KMS-11 (cell line): ENCODE results near the gene GLS.

Source experiments
- H2AFZ ChIP-seq: fragments of 200-600 bp; sonication (generic); 2 replicates; pipeline ENCODE4 v1.6.1; 2016; ENCODE audit warnings: antibody characterized with exemption, mixed run types, low read depth
- H3K27ac ChIP-seq: fragments of 200-600 bp; sonication (generic); 2 replicates; pipeline ENCODE4 v1.6.1; 2016; ENCODE audit warnings: mild to moderate bottlenecking, mixed run types
- H3K27me3 ChIP-seq: fragments of 200-600 bp; sonication (generic); 2 replicates; pipeline ENCODE4 v1.6.1; 2017; ENCODE audit warnings: mild to moderate bottlenecking, low read depth, mixed run types, moderate library complexity; ENCODE audit not compliant: insufficient read depth
- H3K36me3 ChIP-seq: fragments of 200-600 bp; sonication (generic); 2 replicates; pipeline ENCODE4 v1.6.1; 2017; ENCODE audit warnings: mild to moderate bottlenecking, mixed run types; ENCODE audit not compliant: insufficient read depth
- H3K4me1 ChIP-seq: fragments of 200-600 bp; sonication (generic); 2 replicates; pipeline ENCODE4 v1.6.1; 2016; ENCODE audit warnings: mild to moderate bottlenecking, low read depth, mixed run types; ENCODE audit not compliant: poor library complexity, severe bottlenecking
- H3K4me2 ChIP-seq: fragments of 200-600 bp; sonication (generic); 2 replicates; pipeline ENCODE4 v1.7.0; 2016; ENCODE audit warnings: mild to moderate bottlenecking, mixed run types
- H3K4me3 ChIP-seq: fragments of 200-600 bp; sonication (generic); IDR thresholded peaks from 2 replicates; pipeline ENCODE4 v1.6.1; 2017; ENCODE audit warnings: low read depth, low read length, mixed read lengths; ENCODE audit not compliant: insufficient read depth
- H3K79me2 ChIP-seq: fragments of 200-600 bp; sonication (generic); 2 replicates; pipeline ENCODE4 v1.6.1; 2016; ENCODE audit warnings: low read depth, mixed run types; ENCODE audit not compliant: insufficient read depth
- H3K9ac ChIP-seq: fragments of 200-600 bp; sonication (generic); 2 replicates; pipeline ENCODE4 v1.6.1; 2016; ENCODE audit warnings: mild to moderate bottlenecking, mixed run types
- H4K20me1 ChIP-seq: fragments of 200-600 bp; sonication (generic); 2 replicates; pipeline ENCODE4 v1.6.1; 2016; ENCODE audit warnings: mild to moderate bottlenecking, mixed run types; ENCODE audit not compliant: insufficient read depth
- CTCF ChIP-seq: fragments of 200-600 bp; sonication (generic); conservative IDR thresholded peaks from 2 replicates; pipeline ENCODE4 v1.6.1; 2017; ENCODE audit warnings: low read depth, mild to moderate bottlenecking, antibody characterized with exemption, low read length, moderate library complexity, mixed read lengths

Gene GLS

DNA sequence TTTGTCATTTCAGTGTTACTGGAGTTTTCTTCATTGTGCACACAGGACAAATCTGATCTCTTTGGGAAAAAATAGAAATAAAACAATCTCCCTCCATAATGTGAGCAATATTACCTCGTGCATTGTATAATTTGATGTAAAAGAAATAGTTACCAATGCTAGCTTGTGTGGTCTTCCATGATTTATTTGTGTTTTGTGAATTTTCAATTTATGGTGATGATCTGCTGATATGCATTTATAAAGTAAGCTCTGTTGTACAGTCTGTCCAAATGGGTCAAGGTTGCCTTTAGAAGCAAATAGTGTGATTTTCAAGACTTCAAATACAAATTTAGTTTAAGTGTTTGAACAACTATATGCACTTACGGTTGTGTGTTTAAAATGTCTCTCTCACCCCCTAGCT is 82.5 kb downstream of the GLS start:
- H3K36me3 ChIP-seq, result 0 out of 2 replicates have a peak, but pooled peaks cover 6% of the 10 kb centered on the region
- peaks cover 34% of the 10 kb centered on the region for H3K4me1 ChIP-seq
- no peak for TF ChIP-seq CTCF

GRCh38 chr2:190964170-190964795 is 83.7 kb downstream of the GLS start:
- Histone ChIP-seq H3K4me2 (0 out of 2 replicates have a peak overlapping the region, but pooled peaks have one; percentile 1), H3K27ac (no peak overlapping the region), H4K20me1 (no peaks in the 10 kb centered on the region), H3K27me3 (no peaks in the 10 kb centered on the region), H3K79me2 (no peaks in the 10 kb centered on the region), H3K36me3 (0 out of 2 replicates have a peak, but pooled peaks cover 6% of the 10 kb centered on the region), H2AFZ (no peak overlapping the region), H3K9ac (no peak overlapping the region), H3K4me1 (peaks cover 34% of the 10 kb centered on the region), H3K4me3 (no peak overlapping the region)
- TF ChIP-seq CTCF, result no peak

More for the DNA sequence above, 82.5 kb downstream of the GLS start:
- Histone ChIP-seq H4K20me1 (no peaks in the 10 kb centered on the region), H3K9ac (no peak overlapping the region), H3K79me2 (no peaks in the 10 kb centered on the region), H3K4me3 (no peak overlapping the region), H3K27me3 (no peaks in the 10 kb centered on the region), H3K27ac (no peak overlapping the region), H3K4me2 (no peak overlapping the region), H2AFZ (no peak overlapping the region)

DNA sequence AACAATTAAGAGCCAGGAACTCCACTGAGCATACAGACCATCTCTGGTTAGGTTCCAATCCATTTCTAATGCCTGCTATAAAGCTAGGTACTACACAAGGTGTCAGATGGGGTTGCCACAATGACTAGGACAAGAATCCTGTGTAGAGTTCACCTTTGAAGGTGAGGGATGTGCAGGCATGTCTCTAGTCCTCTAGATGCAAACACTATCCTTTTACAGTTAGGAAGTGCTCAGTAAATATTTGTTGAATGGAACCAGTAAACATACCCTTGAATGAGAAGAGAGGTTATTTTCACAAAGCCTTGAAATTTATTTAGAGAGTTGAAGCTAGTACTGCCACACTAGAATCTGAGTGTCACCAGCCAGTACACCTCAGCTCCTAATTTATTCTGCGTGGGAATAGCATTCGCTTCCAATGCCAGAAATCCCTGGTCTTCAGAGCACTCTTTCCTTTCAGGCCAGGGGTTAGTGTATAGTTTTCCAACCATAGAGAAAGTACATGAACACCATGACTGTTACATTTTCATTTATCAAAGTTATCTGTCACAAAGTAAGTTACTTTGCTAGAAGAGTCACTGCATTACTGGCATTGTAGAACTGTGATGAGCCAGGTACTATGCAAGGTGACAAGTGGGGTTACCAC is 85.1 kb downstream of the GLS start:
- TF ChIP-seq CTCF, result no peak
- no peak overlapping the region for H3K9ac ChIP-seq
- no peak overlapping the region for H2AFZ ChIP-seq
- H3K4me2 ChIP-seq, result no peak overlapping the region
- H3K36me3 ChIP-seq, result 0 out of 2 replicates have a peak, but pooled peaks cover 6% of the 10 kb centered on the region
- no peaks in the 10 kb centered on the region for H4K20me1 ChIP-seq
- no peak overlapping the region for H3K4me3 ChIP-seq
- H3K27ac ChIP-seq, result no peak overlapping the region
- H3K4me1 ChIP-seq, result peaks cover 34% of the 10 kb centered on the region
- H3K79me2 ChIP-seq, result no peaks in the 10 kb centered on the region
- H3K27me3 ChIP-seq, result no peaks in the 10 kb centered on the region

DNA sequence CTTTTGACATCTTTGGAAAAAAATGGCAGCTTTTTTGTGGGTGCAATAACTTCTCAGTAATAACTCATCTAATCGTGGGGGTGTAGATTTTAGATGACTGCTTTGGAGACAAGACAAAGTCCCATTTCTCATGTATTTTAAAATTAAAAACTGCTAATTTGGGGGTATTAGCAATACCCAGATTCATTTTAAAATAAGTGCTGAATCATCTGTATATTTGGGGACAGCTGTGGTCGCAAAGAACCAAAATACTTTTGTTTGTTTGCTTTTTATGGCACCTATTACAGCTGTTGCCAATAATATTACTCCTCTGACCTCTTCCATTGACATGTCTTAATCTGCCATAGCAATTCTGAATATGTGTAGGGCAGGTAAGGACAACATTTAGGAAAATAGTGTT is 87.9 kb downstream of the GLS start:
- Histone ChIP-seq H3K9ac (no peak overlapping the region), H2AFZ (no peak overlapping the region), H3K4me1 (peaks cover 18% of the 10 kb centered on the region), H4K20me1 (no peaks in the 10 kb centered on the region), H3K27ac (no peak overlapping the region), H3K36me3 (0 out of 2 replicates have a peak, but pooled peaks cover 6% of the 10 kb centered on the region), H3K4me2 (no peak overlapping the region), H3K79me2 (no peaks in the 10 kb centered on the region), H3K27me3 (no peaks in the 10 kb centered on the region), H3K4me3 (no peak overlapping the region)
- no peak for TF ChIP-seq CTCF
